ENCODE measurements around the gene ALPL.
A peak's percentile ranks its signal among the peaks of the same experiment; 100 is the strongest.

Gene ALPL

DNA sequence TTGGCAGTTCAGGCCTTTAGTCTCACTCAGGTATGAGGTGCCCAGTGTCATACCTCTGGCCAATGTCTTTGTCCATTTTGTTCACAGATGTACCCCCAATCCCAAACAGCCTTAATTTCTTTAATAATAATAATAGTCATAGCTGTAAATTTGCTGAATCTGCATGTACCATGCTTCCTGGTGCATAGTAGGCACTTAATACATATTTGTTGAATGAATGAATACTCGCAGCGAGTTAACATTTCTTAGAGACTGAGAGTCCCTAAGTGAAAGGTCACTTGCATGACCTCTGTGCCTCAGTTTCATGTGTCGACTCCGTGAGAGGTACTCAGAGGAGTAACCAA, 12.5 kb downstream of the ALPL start:
- Histone ChIP-seq H3K79me2 (ENCODE audit: low read length) (no peaks in the 10 kb centered on the region), H3K4me3 (ENCODE audit: low read length) (peak overlapping the region; percentile 19; the same call in 1 of the 2 replicates), H3K4me1 (ENCODE audit: low read length) (peaks cover 96% of the 10 kb centered on the region), H3K27me3 (ENCODE audit: low read depth, low read length) (no peaks in the 10 kb centered on the region), H3K4me2 (ENCODE audit: low read length) (peak overlapping the region; percentile 69), H4K20me1 (ENCODE audit: insufficient read depth, low read length) (no peaks in the 10 kb centered on the region), H3K9ac (ENCODE audit: low read length) (peak overlapping the region; percentile 52; the same call in 1 of the 2 replicates), H2AFZ (ENCODE audit: low read depth, low read length) (no peak overlapping the region), H3K36me3 (replicated peaks; ENCODE audit: low read depth, low read length) (no peaks in the 10 kb centered on the region), H3K27ac (ENCODE audit: low read length) (peak overlapping the region; percentile 95), H3K9me3 (ENCODE audit: insufficient read depth, low read length) (peaks cover 3% of the 10 kb centered on the region; the same call in 1 of the 2 replicates)
- TF ChIP-seq, protein P1, sequence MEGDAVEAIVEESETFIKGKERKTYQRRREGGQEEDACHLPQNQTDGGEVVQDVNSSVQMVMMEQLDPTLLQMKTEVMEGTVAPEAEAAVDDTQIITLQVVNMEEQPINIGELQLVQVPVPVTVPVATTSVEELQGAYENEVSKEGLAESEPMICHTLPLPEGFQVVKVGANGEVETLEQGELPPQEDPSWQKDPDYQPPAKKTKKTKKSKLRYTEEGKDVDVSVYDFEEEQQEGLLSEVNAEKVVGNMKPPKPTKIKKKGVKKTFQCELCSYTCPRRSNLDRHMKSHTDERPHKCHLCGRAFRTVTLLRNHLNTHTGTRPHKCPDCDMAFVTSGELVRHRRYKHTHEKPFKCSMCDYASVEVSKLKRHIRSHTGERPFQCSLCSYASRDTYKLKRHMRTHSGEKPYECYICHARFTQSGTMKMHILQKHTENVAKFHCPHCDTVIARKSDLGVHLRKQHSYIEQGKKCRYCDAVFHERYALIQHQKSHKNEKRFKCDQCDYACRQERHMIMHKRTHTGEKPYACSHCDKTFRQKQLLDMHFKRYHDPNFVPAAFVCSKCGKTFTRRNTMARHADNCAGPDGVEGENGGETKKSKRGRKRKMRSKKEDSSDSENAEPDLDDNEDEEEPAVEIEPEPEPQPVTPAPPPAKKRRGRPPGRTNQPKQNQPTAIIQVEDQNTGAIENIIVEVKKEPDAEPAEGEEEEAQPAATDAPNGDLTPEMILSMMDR (IDR thresholded peaks at IDR 0.05; ENCODE audit: low read depth, low read length): no peak
- TF ChIP-seq EZH2phosphoT487 (IDR thresholded peaks at IDR 0.05; ENCODE audit: low read depth): no peak

DNA sequence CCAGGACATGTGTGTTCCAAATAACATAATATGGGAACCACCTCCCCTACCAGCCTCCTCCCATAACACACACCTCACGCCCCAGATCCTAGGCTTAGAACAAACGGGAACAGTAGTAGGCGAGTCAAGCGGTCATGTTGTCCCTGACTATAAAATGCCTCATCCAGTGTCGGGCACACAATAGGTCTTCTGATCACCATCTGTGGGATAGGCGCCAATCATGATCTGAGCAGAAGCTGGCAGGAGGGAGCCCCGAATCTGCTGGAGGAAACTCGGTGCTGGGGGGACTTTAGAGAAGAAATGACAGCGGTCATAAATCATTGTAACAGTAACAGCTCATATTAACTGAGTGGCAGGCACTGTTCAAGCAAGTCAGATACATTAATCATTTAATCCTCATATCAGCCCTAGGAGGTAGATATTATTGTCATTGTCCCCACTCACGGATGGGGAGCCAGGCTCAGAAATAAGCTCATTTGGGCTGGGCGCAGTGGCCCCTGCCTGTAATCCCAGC, 13.4 kb downstream of the ALPL start:
- H2AFZ ChIP-seq (ENCODE audit: low read depth, low read length): no peak overlapping the region
- peak overlapping the region; percentile 71; the same call in 1 of the 2 replicates for H3K9ac ChIP-seq (ENCODE audit: low read length)
- H3K9me3 ChIP-seq (ENCODE audit: insufficient read depth, low read length): peaks cover 3% of the 10 kb centered on the region; the same call in 1 of the 2 replicates
- no peak overlapping the region for H3K4me3 ChIP-seq (ENCODE audit: low read length)
- no peaks in the 10 kb centered on the region for H3K36me3 ChIP-seq (replicated peaks; ENCODE audit: low read depth, low read length)
- H3K27ac ChIP-seq (ENCODE audit: low read length): peak overlapping the region; percentile 98
- H3K79me2 ChIP-seq (ENCODE audit: low read length): no peaks in the 10 kb centered on the region
- no peaks in the 10 kb centered on the region for H3K27me3 ChIP-seq (ENCODE audit: low read depth, low read length)
- H4K20me1 ChIP-seq (ENCODE audit: insufficient read depth, low read length): no peaks in the 10 kb centered on the region
- H3K4me2 ChIP-seq (ENCODE audit: low read length): peak overlapping the region; percentile 80; the same call in 1 of the 2 replicates
- no peak for TF ChIP-seq EZH2phosphoT487 (IDR thresholded peaks at IDR 0.05; ENCODE audit: low read depth)
- TF ChIP-seq, protein P1 (IDR thresholded peaks at IDR 0.05; ENCODE audit: low read depth, low read length): no peak
- peaks cover 92% of the 10 kb centered on the region for H3K4me1 ChIP-seq (ENCODE audit: low read length)

DNA sequence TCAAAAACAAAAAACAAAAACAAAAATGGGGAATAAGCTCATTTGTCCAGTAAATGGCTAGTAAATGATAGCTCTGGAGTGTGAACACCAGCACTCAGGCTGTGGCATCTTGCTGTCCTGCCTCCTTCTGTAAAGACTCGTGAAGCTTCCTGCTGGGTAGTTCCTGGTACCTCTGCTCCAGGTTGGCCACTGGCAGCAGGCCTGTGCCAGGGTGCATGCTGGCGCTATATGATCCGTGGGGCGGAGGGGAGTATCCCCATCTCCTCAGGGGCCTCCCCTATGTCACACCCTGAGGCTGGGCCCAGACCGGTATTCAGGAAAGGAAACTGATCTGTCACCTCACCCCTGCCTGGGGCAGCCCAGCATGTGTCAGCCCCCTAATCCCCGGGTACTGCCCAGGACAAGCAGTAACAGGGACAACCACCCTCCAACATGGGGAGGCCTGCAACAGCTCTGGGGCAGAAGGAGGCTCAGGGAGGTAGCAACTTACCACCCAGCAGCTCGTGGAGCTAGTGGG, 14.1 kb downstream of the ALPL start:
- peaks cover 3% of the 10 kb centered on the region; the same call in 1 of the 2 replicates for H3K9me3 ChIP-seq (ENCODE audit: insufficient read depth, low read length)
- H3K79me2 ChIP-seq (ENCODE audit: low read length): no peaks in the 10 kb centered on the region
- no peaks in the 10 kb centered on the region for H3K27me3 ChIP-seq (ENCODE audit: low read depth, low read length)
- H3K9ac ChIP-seq (ENCODE audit: low read length): peak overlapping the region; percentile 71; the same call in 1 of the 2 replicates
- H3K4me2 ChIP-seq (ENCODE audit: low read length): peak overlapping the region; percentile 80
- H4K20me1 ChIP-seq (ENCODE audit: insufficient read depth, low read length): no peaks in the 10 kb centered on the region
- TF ChIP-seq, protein P1 (IDR thresholded peaks at IDR 0.05; ENCODE audit: low read depth, low read length): no peak
- TF ChIP-seq EZH2phosphoT487 (IDR thresholded peaks at IDR 0.05; ENCODE audit: low read depth): no peak
- no peak overlapping the region for H2AFZ ChIP-seq (ENCODE audit: low read depth, low read length)
- peak overlapping the region; percentile 98 for H3K27ac ChIP-seq (ENCODE audit: low read length)
- peak overlapping the region; percentile 49; the same call in 1 of the 2 replicates for H3K4me3 ChIP-seq (ENCODE audit: low read length)
- peaks cover 85% of the 10 kb centered on the region for H3K4me1 ChIP-seq (ENCODE audit: low read length)
- no peaks in the 10 kb centered on the region for H3K36me3 ChIP-seq (replicated peaks; ENCODE audit: low read depth, low read length)

DNA sequence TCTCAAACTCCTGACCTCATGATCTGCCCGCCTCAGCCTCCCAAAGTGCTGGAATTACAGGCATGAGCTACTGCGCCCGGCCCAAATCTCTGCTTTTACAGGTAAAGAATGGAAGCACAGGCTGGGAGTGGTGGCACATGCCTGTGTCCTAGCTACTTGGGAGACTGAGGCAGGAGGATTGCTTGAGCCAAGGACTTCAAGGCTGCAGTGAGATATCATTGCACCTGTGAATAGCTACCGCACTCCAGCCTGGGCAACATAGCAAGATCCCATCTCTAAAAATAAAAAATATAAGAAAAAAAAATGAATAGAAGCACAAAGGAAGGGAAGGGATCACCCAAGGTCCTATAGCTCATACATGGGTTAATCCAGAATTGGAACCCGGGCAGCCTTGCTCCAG, 15.0 kb downstream of the ALPL start:
- H3K27me3 ChIP-seq (ENCODE audit: low read depth, low read length): no peaks in the 10 kb centered on the region
- no peak overlapping the region for H2AFZ ChIP-seq (ENCODE audit: low read depth, low read length)
- H4K20me1 ChIP-seq (ENCODE audit: insufficient read depth, low read length): no peaks in the 10 kb centered on the region
- H3K4me1 ChIP-seq (ENCODE audit: low read length): peaks cover 76% of the 10 kb centered on the region
- H3K4me2 ChIP-seq (ENCODE audit: low read length): peak overlapping the region; percentile 47; the same call in 1 of the 2 replicates
- peaks cover 3% of the 10 kb centered on the region; the same call in 1 of the 2 replicates for H3K9me3 ChIP-seq (ENCODE audit: insufficient read depth, low read length)
- peak overlapping the region; percentile 98 for H3K27ac ChIP-seq (ENCODE audit: low read length)
- TF ChIP-seq EZH2phosphoT487 (IDR thresholded peaks at IDR 0.05; ENCODE audit: low read depth): no peak
- TF ChIP-seq, protein P1 (IDR thresholded peaks at IDR 0.05; ENCODE audit: low read depth, low read length): no peak
- H3K79me2 ChIP-seq (ENCODE audit: low read length): no peaks in the 10 kb centered on the region
- H3K4me3 ChIP-seq (ENCODE audit: low read length): peak overlapping the region; percentile 6; the same call in 1 of the 2 replicates
- H3K9ac ChIP-seq (ENCODE audit: low read length): peak overlapping the region; percentile 31; the same call in 1 of the 2 replicates
- no peaks in the 10 kb centered on the region for H3K36me3 ChIP-seq (replicated peaks; ENCODE audit: low read depth, low read length)

Data from OCI-LY3 (cell line).